CD4-positive, alpha-beta memory T cell (primary cell): ENCODE data around the gene MTARC1. TPM values are rescaled to one million over a fixed set of nuclear protein-coding genes. Genes with fewer than 3 reads are reported as not detected.

Experiments used
- CTCF ChIA-PET: fragments of 350-600 bp; sonication (Branson Sonifier 250); formaldehyde crosslinking; loops from one replicate; lab custom pipeline; 2021; ENCODE audit warnings: inconsistent platforms; ENCODE audit not compliant: partially characterized antibody; lab: Charles Lee
- POLR2A ChIA-PET: fragments of 350-600 bp; sonication (Branson Sonifier 250); formaldehyde crosslinking; loops from one replicate; lab custom pipeline; 2021; ENCODE audit not compliant: partially characterized antibody; lab: Charles Lee
- DNase-seq, 5 donors: peaks; one replicate each; pipeline versions ENCODE4 v3.0.0 to v3.0.0-alpha.2; 2020 to 2022; ENCODE audit warnings: mixed read lengths in 1 of 5
- H3K27ac ChIP-seq: one replicate; pipeline ENCODE4 v1.7.0; 2013; ENCODE audit warnings: low read depth, low read length
- H3K27me3 ChIP-seq: 2 replicates; pipeline ENCODE4 v1.7.0; 2013; ENCODE audit warnings: mild to moderate bottlenecking, low read length, moderate library complexity; ENCODE audit not compliant: insufficient read depth
- H3K36me3 ChIP-seq: 2 replicates; pipeline ENCODE4 v1.7.0; 2013; ENCODE audit warnings: mild to moderate bottlenecking, low read length, moderate library complexity; ENCODE audit not compliant: insufficient read depth
- H3K4me1 ChIP-seq: 2 replicates; pipeline ENCODE4 v1.7.0; 2013; ENCODE audit warnings: mild to moderate bottlenecking, low read length, moderate library complexity; ENCODE audit not compliant: insufficient read depth
- H3K4me3 ChIP-seq, 2 donors: one replicate each; pipeline ENCODE4 v1.7.0; 2013; ENCODE audit warnings: low read length in 2 of 2, mild to moderate bottlenecking in 1 of 2
- H3K9me3 ChIP-seq, 2 donors: one replicate each; pipeline ENCODE4 v1.7.0; 2013; ENCODE audit warnings: low read length in 2 of 2, control low read depth in 1 of 2; ENCODE audit not compliant: control insufficient read depth in 1 of 2
- H3K27ac Mint-ChIP-seq, 7 donors: one replicate each; pipeline ENCODE4 v1.8.0; 2020 to 2021; ENCODE audit warnings: mixed read lengths in 7 of 7, mild to moderate bottlenecking in 6 of 7, inconsistent platforms in 3 of 7, moderate library complexity in 3 of 7
- H3K27me3 Mint-ChIP-seq, 2 donors: one replicate each; pipeline ENCODE4 v1.8.0; 2020 to 2021; ENCODE audit warnings: mixed read lengths in 2 of 2
- H3K36me3 Mint-ChIP-seq, 2 donors: one replicate each; pipeline ENCODE4 v1.8.0; 2020 to 2021; ENCODE audit warnings: mixed read lengths in 2 of 2, inconsistent platforms in 1 of 2, mild to moderate bottlenecking in 1 of 2
- H3K4me1 Mint-ChIP-seq, 4 donors: one replicate each; pipeline ENCODE4 v1.8.0; 2020 to 2021; ENCODE audit warnings: mixed read lengths in 4 of 4, mild to moderate bottlenecking in 1 of 4
- H3K4me3 Mint-ChIP-seq, 8 donors: one replicate each; pipeline ENCODE4 v1.8.0; 2020 to 2021; ENCODE audit warnings: mixed read lengths in 8 of 8, mild to moderate bottlenecking in 7 of 8, moderate library complexity in 6 of 8, inconsistent platforms in 3 of 8
- H3K9me3 Mint-ChIP-seq, 8 donors: one replicate each; pipeline ENCODE4 v1.8.0; 2020 to 2021; ENCODE audit warnings: mixed read lengths in 8 of 8, mild to moderate bottlenecking in 5 of 8, inconsistent platforms in 3 of 8, moderate library complexity in 1 of 8
- intact Hi-C: fragments of 100-400 bp; cut with micrococcal nuclease; formaldehyde crosslinking; loops from one replicate; pipeline ENCODE4 v1.15.1; 2023
- polyA plus RNA-seq, 2 donors: library from polyadenylated mRNA; unstranded; fragments of 300-500 nt; fragmentation: Illumina TruSeq; gene quantifications; one replicate each; pipeline ENCODE4 v1.2.3, GENCODE V29; 2021
- total RNA-seq, 2 experiments: library from RNA; stranded (reverse); gene quantifications; one replicate each; pipeline ENCODE4 v1.2.3, GENCODE V29; 2021

The MTARC1 gene
- total and polyA plus RNA-seq, 4 experiments from 2014 or later: not detected

GRCh38 chr1:220748089-220748934, 38.4 kb upstream of the MTARC1 start, which contains the start of gene MTARC2:
TSS of gene MTARC2 (plus strand) at chr1:220748322. CDS start at chr1:220748532, 210 bp downstream.
- H3K27me3 ChIP-seq: peaks cover 11% of the 10 kb centered on the region
- ChIA-PET CTCF (interaction anchor here (1.2 kb wide), 1 partner anchor 15 kb away, joined by 3 read pairs; no protein-coding TSS in a partner anchor), POLR2A (no interaction called here)
- Mint-ChIP-seq H3K27me3 (peaks cover 43 to 67% of the 10 kb centered on the region in 2 donors), H3K4me3 (peak within 1 kb of the TSS; percentile 18 to 78 (median 59)), H3K4me1 (peaks cover 3 to 17% (median 9%) of the 10 kb centered on the region in 4 donors), H3K27ac (no peak within 1 kb of the TSS), H3K9me3 (peaks cover 0 to 2% (median 0%) of the 10 kb centered on the region in 8 donors), H3K36me3 (no peaks in the 10 kb centered on the region)
- no peaks in the 10 kb centered on the region for H3K9me3 ChIP-seq
- H3K4me3 ChIP-seq: no peak within 1 kb of the TSS
- H3K4me1 ChIP-seq: no peaks in the 10 kb centered on the region
- no peak within 1 kb of the TSS for H3K27ac ChIP-seq
- intact Hi-C loops: no loop called here
- DNase-seq: no peak
- no peaks in the 10 kb centered on the region for H3K36me3 ChIP-seq

GRCh38 chr1:220748936-220749335, 37.8 kb upstream of the MTARC1 start:
- Histone ChIP-seq H3K27ac (no peak overlapping the region), H3K4me3 (no peak overlapping the region), H3K27me3 (peaks cover 11% of the 10 kb centered on the region), H3K36me3 (no peaks in the 10 kb centered on the region), H3K4me1 (no peaks in the 10 kb centered on the region), H3K9me3 (no peaks in the 10 kb centered on the region)
- no peak for DNase-seq
- Mint-ChIP-seq H3K27ac (no peak overlapping the region), H3K9me3 (peaks cover 0 to 2% (median 0%) of the 10 kb centered on the region in 8 donors), H3K27me3 (peaks cover 43 to 64% of the 10 kb centered on the region in 2 donors), H3K36me3 (no peaks in the 10 kb centered on the region), H3K4me3 (peak overlapping the region in 6 of 8 donors; percentile 18 to 78 (median 61)), H3K4me1 (peaks cover 3 to 17% (median 9%) of the 10 kb centered on the region in 4 donors)
- ChIA-PET POLR2A (no interaction called here), CTCF (interaction anchor here (1.2 kb wide), 1 partner anchor 16 kb away, joined by 3 read pairs; no protein-coding TSS in a partner anchor)
- intact Hi-C loops: no loop called here

GRCh38 chr1:220750131-220750515, 36.6 kb upstream of the MTARC1 start:
- Mint-ChIP-seq H3K9me3 (peaks cover 0 to 2% (median 0%) of the 10 kb centered on the region in 8 donors), H3K4me3 (no peak overlapping the region)
- CTCF ChIA-PET: interaction anchor here (1.3 kb wide), 1 partner anchor 17 kb away, joined by 3 read pairs; no protein-coding TSS in a partner anchor

GRCh38 chr1:220751111-220751510, 35.6 kb upstream of the MTARC1 start:
- Histone ChIP-seq H3K4me1 (no peaks in the 10 kb centered on the region), H3K36me3 (no peaks in the 10 kb centered on the region), H3K4me3 (no peak overlapping the region), H3K9me3 (no peaks in the 10 kb centered on the region), H3K27me3 (peaks cover 11% of the 10 kb centered on the region), H3K27ac (no peak overlapping the region)
- no peak overlapping the region for H3K4me3 Mint-ChIP-seq
- H3K9me3 Mint-ChIP-seq: no peaks in the 10 kb centered on the region
- peaks cover 40 to 59% of the 10 kb centered on the region in 2 donors for H3K27me3 Mint-ChIP-seq
- intact Hi-C loops: no loop called here
- no peaks in the 10 kb centered on the region for H3K36me3 Mint-ChIP-seq
- peaks cover 4 to 17% (median 9%) of the 10 kb centered on the region in 4 donors for H3K4me1 Mint-ChIP-seq
- DNase-seq: no peak
- CTCF ChIA-PET: interaction anchor here (1.3 kb wide), 1 partner anchor 18 kb away, joined by 3 read pairs; no protein-coding TSS in a partner anchor
- POLR2A ChIA-PET: no interaction called here
- H3K27ac Mint-ChIP-seq: no peak overlapping the region

More at GRCh38 chr1:220750131-220750515, 36.6 kb upstream of the MTARC1 start:
- POLR2A ChIA-PET: no interaction called here
- no peak for DNase-seq
- no peak overlapping the region for H3K27ac ChIP-seq
- no peaks in the 10 kb centered on the region for H3K36me3 Mint-ChIP-seq
- H3K27me3 Mint-ChIP-seq: peaks cover 43 to 60% of the 10 kb centered on the region in 2 donors
- H3K36me3 ChIP-seq: no peaks in the 10 kb centered on the region
- intact Hi-C loops: no loop called here
- H3K27me3 ChIP-seq: peaks cover 11% of the 10 kb centered on the region
- H3K4me3 ChIP-seq: no peak overlapping the region
- H3K4me1 ChIP-seq: no peaks in the 10 kb centered on the region
- H3K9me3 ChIP-seq: no peaks in the 10 kb centered on the region
- H3K27ac Mint-ChIP-seq: no peak overlapping the region
- peaks cover 4 to 17% (median 9%) of the 10 kb centered on the region in 4 donors for H3K4me1 Mint-ChIP-seq

- intact Hi-C loops: no loop called here
- H3K27me3 Mint-ChIP-seq: peaks cover 26 to 40% of the 10 kb centered on the region in 2 donors
These were observed 32.3 kb upstream of the MTARC1 start for GRCh38 chr1:220754212-220754917.

GRCh38 chr1:220754918-220755295, 31.8 kb upstream of the MTARC1 start:
- Mint-ChIP-seq H3K27me3 (peaks cover 25 to 39% of the 10 kb centered on the region in 2 donors), H3K9me3 (no peaks in the 10 kb centered on the region), H3K27ac (no peak overlapping the region), H3K4me1 (peaks cover 0 to 1% (median 0%) of the 10 kb centered on the region in 4 donors), H3K36me3 (no peaks in the 10 kb centered on the region), H3K4me3 (no peak overlapping the region)
- POLR2A ChIA-PET: no interaction called here
- H3K27ac ChIP-seq: no peak overlapping the region
- CTCF ChIA-PET: no interaction called here
- H3K9me3 ChIP-seq: no peaks in the 10 kb centered on the region
- H3K4me1 ChIP-seq: no peaks in the 10 kb centered on the region
- no peak overlapping the region for H3K4me3 ChIP-seq
- intact Hi-C loops: no loop called here
- H3K27me3 ChIP-seq: peaks cover 7% of the 10 kb centered on the region
- no peaks in the 10 kb centered on the region for H3K36me3 ChIP-seq
- no peak for DNase-seq

More at GRCh38 chr1:220754212-220754917, 32.3 kb upstream of the MTARC1 start:
- no peak overlapping the region for H3K4me3 ChIP-seq
- peaks cover 0 to 1% (median 0%) of the 10 kb centered on the region in 4 donors for H3K4me1 Mint-ChIP-seq
- no peak overlapping the region for H3K4me3 Mint-ChIP-seq
- no peak for DNase-seq
- H3K27ac ChIP-seq: no peak overlapping the region
- H3K36me3 ChIP-seq: no peaks in the 10 kb centered on the region
- ChIA-PET POLR2A (no interaction called here), CTCF (interaction anchor here (0.9 to 1.3 kb wide), 2 partner anchors 21 to 35 kb away, joined by 3 to 4 read pairs; no protein-coding TSS in a partner anchor)
- H3K4me1 ChIP-seq: no peaks in the 10 kb centered on the region
- H3K36me3 Mint-ChIP-seq: no peaks in the 10 kb centered on the region
- no peak overlapping the region for H3K27ac Mint-ChIP-seq
- peaks cover 7% of the 10 kb centered on the region for H3K27me3 ChIP-seq
- H3K9me3 Mint-ChIP-seq: no peaks in the 10 kb centered on the region
- no peaks in the 10 kb centered on the region for H3K9me3 ChIP-seq

GRCh38 chr1:220755309-220755708, 31.4 kb upstream of the MTARC1 start:
- peaks cover 21 to 35% of the 10 kb centered on the region in 2 donors for H3K27me3 Mint-ChIP-seq

More at GRCh38 chr1:220755309-220755708, 31.4 kb upstream of the MTARC1 start:
- Histone ChIP-seq H3K27ac (no peak overlapping the region), H3K4me3 (no peak overlapping the region), H3K4me1 (no peaks in the 10 kb centered on the region), H3K9me3 (no peaks in the 10 kb centered on the region), H3K27me3 (peaks cover 3% of the 10 kb centered on the region), H3K36me3 (no peaks in the 10 kb centered on the region)
- Mint-ChIP-seq H3K27ac (no peak overlapping the region), H3K9me3 (no peaks in the 10 kb centered on the region), H3K36me3 (no peaks in the 10 kb centered on the region), H3K4me3 (no peak overlapping the region), H3K4me1 (peaks cover 0 to 1% (median 0%) of the 10 kb centered on the region in 4 donors)
- ChIA-PET CTCF (no interaction called here), POLR2A (no interaction called here)
- intact Hi-C loops: no loop called here
- DNase-seq: no peak
